ENCODE results near the gene LRRC7. TPM values are rescaled to one million over a fixed set of nuclear protein-coding genes. Genes with fewer than 3 reads are reported as not detected.
A peak's percentile ranks its signal among the peaks of the same experiment; 100 is the strongest.
"Not testable (repeated sequence)": the region's sequence is repeated elsewhere in the genome, so short reads cannot be mapped to it uniquely, and the experiment has no call there.

Gene LRRC7
- total and polyA plus RNA-seq, 11 donors, result 0.25 to 4.1 (median 0.49) TPM; not detected in 1

GRCh38 chr1:70042090-70042731 is 474.5 kb downstream of the LRRC7 start:
- Histone ChIP-seq H3K27me3 (no peaks in the 10 kb centered on the region), H3K36me3 (no peaks in the 10 kb centered on the region), H3K4me1 (peaks cover 0 to 19% (median 0%) of the 10 kb centered on the region in 12 donors), H3K27ac (no peak overlapping the region), H3K9me3 (no peaks in the 10 kb centered on the region), H3K4me3 (no peak overlapping the region)
- no peak for TF ChIP-seq CTCF (IDR thresholded peaks at IDR 0.05)
- no peak for TF ChIP-seq POLR2A (IDR thresholded peaks at IDR 0.05)
- 44 to 60% (median 57%) methylated on average over 3 of the region's 3 CpGs for WGBS, 4 donors
- intact Hi-C loops (cut with DNase I), result no loop called here
- ATAC-seq (peak in 2 of 4 donors; percentile 18 to 29), DNase-seq (no peak)

- intact Hi-C loops (cut with DNase I), result no loop called here
- Histone ChIP-seq H3K27me3 (no peaks in the 10 kb centered on the region), H3K4me3 (no peak overlapping the region), H3K9me3 (no peaks in the 10 kb centered on the region), H3K4me1 (peaks cover 0 to 19% (median 0%) of the 10 kb centered on the region in 12 donors), H3K36me3 (no peaks in the 10 kb centered on the region), H3K27ac (no peak overlapping the region)
- TF ChIP-seq POLR2A (IDR thresholded peaks at IDR 0.05), result no peak
- TF ChIP-seq CTCF (IDR thresholded peaks at IDR 0.05), result no peak
- ATAC-seq (no peak), DNase-seq (no peak)
These were observed 476.1 kb downstream of the LRRC7 start for GRCh38 chr1:70043804-70044203.

- Histone ChIP-seq H3K4me3 (no peak overlapping the region), H3K4me1 (peaks cover 0 to 19% (median 0%) of the 10 kb centered on the region in 12 donors), H3K27ac (no peak overlapping the region), H3K36me3 (no peaks in the 10 kb centered on the region), H3K9me3 (no peaks in the 10 kb centered on the region), H3K27me3 (no peaks in the 10 kb centered on the region)
- ATAC-seq (no peak), DNase-seq (no peak)
- intact Hi-C loops (cut with DNase I), result no loop called here
- no peak for TF ChIP-seq POLR2A (IDR thresholded peaks at IDR 0.05)
- TF ChIP-seq CTCF (IDR thresholded peaks at IDR 0.05), result no peak
- 64 to 85% (median 72%) methylated on average over 2 of the region's 2 CpGs for WGBS, 4 donors
These were observed 477.1 kb downstream of the LRRC7 start for GRCh38 chr1:70044832-70045231.

GRCh38 chr1:70045581-70045980 is 477.9 kb downstream of the LRRC7 start:
- H3K36me3 ChIP-seq; DNase-seq; intact Hi-C loops (cut with DNase I); H3K27me3 ChIP-seq; H3K9me3 ChIP-seq; H3K4me3 ChIP-seq; H3K27ac ChIP-seq; ATAC-seq: not testable (repeated sequence)
- peaks cover 0 to 19% (median 0%) of the 10 kb centered on the region in 12 donors for H3K4me1 ChIP-seq
- WGBS, 4 donors, result 91 to 100% (median 97%) methylated on average over 1 of the region's 1 CpG
